NCI-H2107 treated with DMSO at 0.1 percent for 48 hours (cell line): ENCODE measurements around the gene CXorf49.
A peak's percentile ranks its signal among the peaks of the same experiment; 100 is the strongest.
"Not testable (repeated sequence)": the region's sequence is repeated elsewhere in the genome, so short reads cannot be mapped to it uniquely, and the experiment has no call there.

Experiments
- DNase-seq: peaks from one replicate; lab custom pipeline; 2025; ENCODE audit not compliant: unreplicated experiment; lab: John Stamatoyannopoulos, UW

The CXorf49 gene

GRCh38 chrX:71675636-71676035 lies 42.4 kb downstream of the CXorf49 start:
- DNase-seq = not testable (repeated sequence)

DNA sequence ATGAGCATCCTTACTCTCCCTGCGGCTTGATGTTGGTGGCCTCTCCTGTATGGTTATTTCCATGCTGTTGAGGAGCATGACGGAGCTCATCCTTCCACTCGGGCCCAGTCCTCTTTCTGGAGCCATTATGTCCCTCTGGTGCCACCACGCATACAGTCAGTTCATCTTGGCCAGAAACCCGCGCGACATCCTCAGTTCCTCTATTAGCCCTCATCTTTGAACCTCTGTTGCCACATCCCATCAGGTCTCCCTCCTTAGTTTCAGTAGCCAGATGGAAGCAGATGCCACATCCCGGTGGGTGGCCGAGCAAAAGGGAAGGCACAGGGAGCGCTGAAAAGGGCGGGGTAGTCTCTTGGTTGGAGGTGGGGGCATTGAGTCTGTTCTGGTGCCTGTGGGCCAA lies 46.1 kb downstream of the CXorf49 start:
- no peak for DNase-seq

GRCh38 chrX:71671043-71671780 lies 46.9 kb downstream of the CXorf49 start:
- DNase-seq = no peak

DNA sequence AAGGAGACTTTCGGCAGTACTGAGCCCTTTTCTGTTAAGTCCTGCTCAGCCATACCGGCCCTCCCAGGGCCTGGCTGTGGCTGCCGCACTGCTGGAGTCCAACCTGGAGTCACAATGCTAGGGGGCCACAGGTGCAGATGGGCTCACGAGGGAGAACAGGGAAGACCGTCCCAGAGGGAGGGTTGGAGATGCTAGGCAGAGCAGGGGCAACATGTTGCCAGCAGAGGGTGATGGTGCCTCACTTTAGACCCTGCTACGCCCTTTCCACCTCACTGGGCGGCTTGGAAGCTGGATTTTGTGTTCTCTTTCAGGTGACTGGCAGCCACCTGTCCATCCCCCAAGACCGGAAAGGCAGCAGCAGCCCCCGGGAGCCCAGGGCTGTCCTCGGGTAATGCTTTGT lies 48.1 kb downstream of the CXorf49 start:
- DNase-seq = peak; percentile 6

- DNase-seq = no peak
Observed at GRCh38 chrX:71669492-71669891, 48.6 kb downstream of the CXorf49 start.

- DNase-seq = no peak
Observed at GRCh38 chrX:71668248-71668595, 49.9 kb downstream of the CXorf49 start.

DNA sequence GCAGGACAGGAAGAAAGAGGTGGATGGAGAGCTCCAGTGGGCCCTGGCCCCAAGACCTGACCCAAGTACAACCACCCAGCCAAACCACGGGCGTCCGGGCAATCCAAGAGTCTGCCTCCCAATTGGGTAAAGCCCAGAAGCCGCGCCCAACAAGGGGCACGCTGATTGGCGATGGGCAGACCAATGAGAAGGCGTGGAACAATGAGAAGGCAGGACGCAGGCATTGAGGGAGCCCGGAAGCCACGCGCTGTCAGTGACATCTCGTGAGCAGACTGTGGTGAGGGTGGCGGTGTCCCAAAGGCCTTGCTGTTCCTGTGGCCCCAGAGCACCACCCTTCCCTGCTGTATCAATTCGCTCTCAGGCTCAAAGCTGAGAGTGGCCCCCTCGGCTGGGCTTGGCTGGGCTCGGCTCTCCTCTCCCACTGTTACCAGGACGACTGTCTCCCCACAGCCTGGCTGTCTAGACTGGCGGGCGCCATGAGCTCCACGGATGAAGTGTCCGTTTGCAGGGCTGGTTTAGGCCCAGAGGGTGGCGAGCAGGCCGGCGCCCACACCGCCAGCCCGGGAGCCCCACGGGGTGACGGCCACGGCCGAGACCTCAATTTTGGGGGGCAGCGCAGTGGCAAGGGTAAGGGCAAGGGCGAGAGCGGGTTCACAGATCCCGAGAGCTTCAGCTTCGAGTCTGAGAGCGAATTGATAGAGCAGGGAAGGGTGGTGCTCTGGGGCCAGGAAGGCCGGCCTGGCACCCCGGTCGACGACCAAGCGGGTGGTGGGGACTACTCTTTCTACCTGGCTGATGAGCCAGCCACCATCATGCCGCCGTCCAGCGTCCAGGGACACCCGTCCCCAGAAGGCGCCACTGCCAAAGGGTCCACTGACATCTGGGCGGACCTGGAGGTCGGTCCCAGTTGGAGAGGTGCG lies 50.5 kb downstream of the CXorf49 start, which contains the start of gene LOC101059915:
LOC101059915 (plus strand) TSS at position 219 of the 920 bp plus-strand sequence.
- DNase-seq = no peak

DNA sequence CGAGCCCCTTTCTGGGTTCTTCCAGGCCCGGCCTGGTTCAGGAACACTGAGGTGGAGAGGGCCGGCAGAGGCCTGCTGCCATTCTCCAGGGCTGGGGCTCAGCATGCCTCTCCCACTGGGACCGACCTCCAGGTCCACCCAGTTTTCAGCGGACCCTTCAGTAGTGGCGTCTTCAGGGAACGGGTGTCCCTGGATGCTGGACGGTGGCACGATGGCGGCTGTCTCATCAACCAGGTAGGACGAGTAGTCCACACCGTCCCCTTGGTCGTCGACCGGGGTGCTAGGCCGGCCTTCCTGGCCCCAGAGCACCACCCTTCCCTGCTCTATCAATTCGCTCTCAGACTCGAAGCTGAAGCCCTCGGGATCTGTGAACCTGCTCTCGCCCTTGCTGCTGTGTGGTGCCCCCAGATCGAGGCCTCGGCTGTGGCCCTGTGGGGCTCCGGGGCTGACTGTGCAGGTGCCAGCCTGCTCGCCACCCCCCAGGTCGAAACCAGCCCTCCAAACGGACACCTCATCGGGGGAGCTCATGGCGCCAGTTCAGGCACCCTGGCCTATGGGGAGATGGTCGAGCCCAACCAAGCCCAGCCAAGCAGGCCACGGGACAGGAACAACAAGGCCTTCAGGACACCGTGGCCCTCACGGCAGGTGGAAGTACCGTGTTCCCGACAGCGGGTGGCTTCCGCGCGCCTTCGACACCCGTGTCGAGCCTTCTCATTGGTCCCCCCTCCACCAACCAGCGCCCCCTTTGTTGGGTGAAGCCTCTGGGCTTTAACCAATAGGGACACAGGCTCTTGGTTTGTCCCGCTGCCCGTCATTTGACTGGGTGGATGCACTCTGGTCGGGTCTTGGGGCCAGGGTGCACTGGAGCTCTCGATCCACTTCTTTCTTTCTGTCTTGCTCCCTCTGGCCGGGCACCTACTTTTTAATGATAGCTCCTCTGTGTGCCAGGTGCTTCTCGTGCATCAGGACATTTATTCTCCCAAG lies 51.6 kb downstream of the CXorf49 start:
- no peak for DNase-seq

- no peak for DNase-seq
Observed at GRCh38 chrX:71665747-71666146, 52.3 kb downstream of the CXorf49 start.

DNA sequence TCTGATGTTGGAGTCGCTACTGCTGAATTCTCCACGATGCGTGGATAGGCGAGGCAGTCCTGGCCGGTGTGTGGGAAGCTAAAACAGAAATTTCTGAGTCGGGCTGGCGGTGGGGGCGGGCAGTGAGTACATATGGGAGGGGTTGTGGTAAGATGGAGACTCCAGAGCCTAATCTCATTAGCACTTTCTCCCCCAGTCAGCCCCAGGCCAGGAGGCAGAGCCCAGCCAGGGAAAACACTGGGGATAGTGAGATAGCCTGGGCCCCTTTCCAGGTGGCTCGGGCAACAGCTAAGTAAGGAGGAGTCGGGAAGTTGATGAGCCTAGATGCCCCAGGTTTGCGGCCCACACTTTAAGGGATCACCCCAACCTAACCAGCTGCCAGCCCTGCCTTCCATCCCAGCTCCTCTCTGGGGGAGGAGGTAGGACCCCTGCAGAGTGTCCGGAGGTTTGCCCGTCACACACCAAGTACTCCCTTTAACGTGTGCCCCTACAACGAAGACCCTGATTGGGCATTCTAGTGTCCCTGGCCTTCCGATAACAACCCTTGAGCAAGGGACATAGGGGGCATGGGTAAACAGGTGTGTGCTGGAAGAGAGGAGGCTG lies 53.1 kb downstream of the CXorf49 start:
- no peak for DNase-seq
